Iris pigment epithelial cell (primary cell): Measurements from ENCODE around the gene PER2.

Source experiments
- DNase-seq: peaks from one replicate; pipeline ENCODE4 v3.0.0-alpha.2; 2011; ENCODE audit warnings: low read depth

Gene PER2

DNA sequence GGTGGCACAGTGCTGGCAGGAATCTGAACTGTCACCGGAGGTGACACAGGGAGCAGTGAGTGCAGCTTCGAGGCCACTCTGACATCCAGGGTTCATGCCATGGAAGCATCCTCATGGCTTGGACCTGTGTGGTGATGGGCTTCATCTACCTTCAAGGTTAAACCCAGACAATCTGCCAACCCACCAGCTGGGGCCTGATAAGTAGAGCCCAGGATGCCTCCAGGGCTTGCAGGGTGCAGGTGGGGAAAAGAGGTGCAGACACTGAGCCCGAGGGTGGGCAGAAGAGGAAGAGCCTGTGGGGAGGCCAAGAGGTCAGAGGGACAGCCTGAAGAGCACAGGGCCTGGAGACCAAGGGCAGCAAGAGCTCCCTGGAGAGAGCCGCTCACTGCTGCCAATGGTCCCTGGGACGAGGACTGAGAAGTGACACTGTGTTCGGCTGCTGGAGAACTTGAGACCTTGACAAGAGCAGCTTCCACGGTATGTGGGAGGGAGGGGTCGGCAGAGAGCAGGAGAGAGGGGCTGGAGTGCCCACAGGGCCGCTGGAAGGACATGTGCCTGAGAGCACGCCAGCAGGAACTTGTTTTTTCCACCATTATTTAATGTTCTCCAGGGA is 40.5 kb downstream of the PER2 start:
- no peak for DNase-seq

DNA sequence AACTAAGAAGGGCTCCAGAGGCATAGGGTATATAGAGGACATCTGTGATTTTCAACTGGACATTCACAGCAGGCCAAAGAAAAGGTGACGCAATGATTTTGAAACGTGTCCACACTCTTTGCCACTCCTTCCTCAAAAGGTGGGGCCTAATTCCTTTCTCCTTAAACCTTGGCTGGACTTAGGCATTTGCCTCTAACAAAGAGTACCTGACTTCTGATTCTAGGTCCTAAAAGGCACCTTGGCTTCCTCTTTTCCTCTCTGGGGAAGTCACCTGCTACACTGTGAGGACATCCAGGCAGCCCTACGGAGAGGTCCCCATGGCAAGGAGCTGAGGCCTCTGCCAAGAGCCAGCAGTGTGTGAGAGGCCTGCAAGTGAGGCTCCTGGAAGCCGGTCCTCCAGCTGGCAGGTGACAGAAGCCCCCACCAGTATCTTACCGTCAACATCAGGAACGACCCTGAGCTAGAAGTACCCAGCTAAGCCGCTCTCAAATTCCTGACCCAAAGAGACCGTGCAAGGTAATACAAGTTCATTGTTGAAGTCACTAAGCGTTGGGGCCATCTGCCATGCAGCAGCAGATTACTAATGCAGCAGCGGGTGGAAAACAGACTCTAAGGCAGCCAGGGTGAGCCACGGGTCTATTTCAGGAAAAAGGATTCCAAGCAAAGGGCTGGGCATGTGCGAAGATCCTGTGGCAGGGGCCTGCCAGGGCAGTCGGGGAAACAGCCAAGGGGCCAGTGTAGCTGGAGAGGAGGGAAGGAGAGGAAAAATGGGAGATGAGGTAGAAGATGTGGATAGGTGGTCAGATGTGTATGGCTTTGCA is 41.2 kb downstream of the PER2 start:
- no peak for DNase-seq

DNA sequence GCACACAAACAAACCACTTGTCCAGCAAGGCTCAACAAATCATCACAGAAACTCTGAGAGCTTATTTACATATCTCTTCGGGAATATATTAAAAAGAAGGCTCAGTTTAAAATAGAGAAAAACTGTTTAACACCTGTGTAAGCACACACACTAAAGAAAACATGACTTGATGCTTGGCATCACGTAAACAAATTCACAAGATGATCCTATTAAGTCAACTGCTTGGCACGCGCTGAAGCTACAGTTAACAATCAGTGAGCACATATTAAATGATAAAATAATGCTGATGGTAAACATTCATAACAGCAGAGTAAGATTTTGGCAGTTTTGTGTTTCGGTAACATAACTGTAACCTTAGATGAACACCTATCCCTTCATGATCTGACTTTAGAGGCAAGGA is 44.3 kb downstream of the PER2 start:
- DNase-seq = no peak

DNA sequence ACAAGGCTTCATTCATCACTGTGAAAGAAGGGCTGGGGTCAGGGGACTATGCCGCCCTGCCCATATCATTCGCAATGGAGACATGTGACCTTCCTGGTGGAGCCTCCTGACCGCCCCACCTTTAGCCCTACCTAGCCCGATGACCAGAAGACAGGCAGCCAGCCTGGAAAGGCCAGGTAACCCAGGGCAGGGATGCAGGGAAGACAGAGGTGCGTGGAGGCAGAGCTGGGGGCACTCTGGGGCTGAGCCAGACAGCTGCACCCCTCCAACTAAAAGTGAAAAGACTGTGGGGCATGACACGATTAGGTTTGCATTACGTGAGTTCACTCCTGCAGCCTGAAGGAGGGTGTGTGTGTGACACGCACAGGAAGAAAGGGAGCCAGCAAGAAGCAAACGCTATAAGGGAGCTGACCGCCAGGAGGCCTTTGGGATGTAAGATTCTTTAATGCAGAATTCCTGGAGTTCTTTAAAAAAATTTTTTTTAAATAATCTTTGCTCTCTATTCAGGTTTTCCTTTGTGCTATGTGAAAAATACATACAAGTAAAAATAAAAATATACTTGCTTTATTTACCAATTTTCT is 44.8 kb downstream of the PER2 start:
- no peak for DNase-seq

DNA sequence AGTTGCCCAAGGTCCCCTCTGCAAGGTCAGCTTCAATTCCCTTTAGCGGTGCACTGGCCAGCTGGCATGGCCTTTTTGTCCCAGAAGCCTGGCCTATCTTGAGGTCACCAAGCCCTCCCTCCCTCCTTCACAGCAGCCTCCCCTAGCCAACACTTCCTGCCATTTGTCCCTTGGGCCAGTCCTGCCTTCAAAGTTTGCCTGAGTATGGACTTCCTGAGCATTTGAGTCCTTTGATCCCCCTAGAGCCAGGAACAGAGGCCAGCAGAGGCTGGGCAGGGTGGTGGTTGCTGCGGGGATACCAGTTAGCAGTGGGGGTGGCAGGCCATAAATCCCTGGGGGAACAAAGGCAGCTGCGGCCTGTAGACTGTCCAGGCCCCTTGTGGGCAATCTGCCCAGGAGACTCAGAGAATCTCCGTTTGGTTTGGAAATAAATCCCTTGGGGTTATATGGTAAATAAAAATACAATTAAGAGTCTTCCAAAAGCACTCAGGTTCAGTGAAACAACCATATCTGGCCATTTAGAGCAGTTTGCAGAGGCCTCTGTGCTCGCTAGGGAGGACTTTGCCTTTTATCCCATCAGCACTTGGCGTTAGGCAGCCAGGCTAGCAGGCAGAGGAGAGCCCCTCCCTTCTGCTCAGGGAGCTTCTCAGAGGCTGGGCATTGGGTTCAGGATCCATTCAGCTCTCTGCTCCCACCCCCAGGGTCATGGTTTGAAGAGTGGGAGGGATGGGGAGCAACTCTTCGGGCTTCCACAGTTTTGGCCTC is 45.5 kb downstream of the PER2 start:
- DNase-seq = no peak

DNA sequence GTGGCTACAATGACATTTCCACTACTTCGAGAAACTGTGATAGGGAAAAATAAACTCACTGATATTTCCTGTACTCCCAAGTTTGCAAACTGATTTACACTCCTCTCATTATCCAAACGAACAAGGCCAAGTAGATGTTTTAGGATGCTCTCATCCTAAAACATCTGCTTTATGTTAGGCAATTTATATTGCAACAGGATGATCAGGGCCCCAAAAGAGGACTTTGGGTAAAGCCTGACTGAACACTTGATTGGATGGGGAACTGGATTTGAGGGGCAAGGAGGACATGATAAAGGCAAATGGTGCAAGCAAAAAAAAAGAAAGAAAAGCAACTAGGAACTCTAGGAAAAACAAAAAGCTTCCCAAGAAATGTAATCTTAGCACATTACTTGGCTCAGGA is 46.4 kb downstream of the PER2 start:
- DNase-seq = no peak

DNA sequence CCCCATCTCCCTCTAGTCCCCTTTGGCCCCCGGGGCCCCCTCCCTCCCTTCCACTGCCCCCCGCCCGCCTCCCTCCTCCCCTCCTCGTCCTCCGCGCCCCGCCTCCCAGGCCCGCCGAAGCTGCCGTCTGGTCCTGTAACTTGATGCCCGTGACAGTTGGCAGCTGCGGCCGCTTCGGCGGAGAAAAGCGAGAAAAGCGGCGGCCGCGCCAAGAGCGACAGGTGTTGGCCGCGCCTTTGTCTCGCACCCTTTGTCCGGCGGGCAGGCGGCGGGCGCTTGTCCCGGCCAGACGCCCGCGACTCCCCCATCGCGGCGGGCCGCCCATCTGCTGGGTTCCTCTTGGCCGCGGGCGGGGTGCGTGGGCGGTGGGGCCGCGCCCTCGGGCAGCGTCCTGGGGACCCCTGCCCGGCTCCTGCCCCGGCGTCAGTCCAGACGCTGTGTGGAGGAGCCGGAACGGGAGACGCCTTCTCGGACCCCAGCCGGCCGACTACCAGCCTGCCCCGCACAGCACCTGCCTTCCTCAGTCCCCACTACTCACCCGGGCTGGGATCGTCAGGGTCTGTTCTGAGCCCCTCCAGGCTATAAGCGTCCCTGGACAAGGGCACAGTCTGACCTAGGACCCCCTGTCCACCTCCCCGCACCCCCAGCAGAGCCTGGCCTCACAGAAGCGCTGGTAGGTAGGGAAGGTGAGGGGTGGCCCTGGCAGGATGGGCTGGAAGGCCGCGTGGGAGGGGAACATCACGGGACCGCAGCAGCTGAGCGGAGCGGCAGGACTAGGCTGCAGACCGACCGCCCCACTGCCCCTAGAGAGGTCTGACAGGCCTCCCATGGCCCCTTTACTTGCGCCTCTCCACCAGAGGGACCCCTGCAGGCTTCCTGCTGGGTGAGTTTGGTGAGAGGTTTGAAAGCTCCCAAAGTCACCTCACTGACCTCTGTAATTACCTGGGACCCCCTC is 47.4 kb downstream of the PER2 start:
- DNase-seq = peak; percentile 21

DNA sequence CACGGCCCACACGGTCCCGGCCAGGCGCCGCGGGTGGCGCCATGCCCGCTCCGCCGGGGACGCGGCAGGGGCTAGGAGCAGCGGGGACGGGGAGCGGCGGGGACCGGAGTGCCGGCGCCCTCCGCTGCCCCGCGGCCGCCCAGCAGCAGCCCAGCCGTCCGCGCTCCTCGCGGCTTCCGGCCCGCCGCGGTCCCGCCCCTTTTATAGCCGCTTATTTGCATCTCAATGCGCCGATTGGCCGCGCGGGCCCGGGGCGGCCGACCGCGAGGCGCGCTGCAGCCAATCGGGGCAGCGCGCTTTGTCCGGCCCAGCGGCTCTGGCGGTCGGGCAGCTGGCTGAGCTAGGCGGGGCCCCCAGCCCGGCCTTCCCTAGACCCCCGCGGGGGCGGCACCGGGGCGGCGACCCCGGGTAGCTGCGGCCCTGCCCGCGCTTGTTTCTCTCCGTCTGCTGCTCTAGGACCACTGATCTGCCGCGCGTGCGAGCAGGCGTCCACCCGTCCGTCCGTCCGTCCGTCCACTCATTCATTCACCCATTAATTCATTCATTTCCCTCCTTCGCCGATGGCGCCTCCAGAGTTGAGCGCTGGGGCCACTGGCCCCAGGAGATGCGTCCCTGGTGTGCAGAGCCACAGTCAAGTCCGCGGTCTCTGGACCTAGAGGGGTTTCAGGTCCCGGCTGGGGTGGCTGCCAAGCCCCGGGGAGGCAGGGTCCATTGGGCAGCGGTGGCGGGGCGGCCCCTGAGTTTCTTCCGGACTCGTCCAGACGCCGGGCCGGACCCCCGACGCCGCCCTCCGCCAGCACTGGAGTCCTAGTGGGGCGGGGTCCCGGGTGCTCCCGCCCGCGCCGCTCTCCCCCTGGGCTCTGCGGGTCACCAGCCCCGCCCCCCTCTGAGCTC is 48.3 kb downstream of the PER2 start, which contains the start of gene HES6:
TSS of gene HES6 (minus strand) at position 176 of the 894 bp plus-strand sequence. CDS start at position 43, 133 bp downstream.
- peak; percentile 86 for DNase-seq

DNA sequence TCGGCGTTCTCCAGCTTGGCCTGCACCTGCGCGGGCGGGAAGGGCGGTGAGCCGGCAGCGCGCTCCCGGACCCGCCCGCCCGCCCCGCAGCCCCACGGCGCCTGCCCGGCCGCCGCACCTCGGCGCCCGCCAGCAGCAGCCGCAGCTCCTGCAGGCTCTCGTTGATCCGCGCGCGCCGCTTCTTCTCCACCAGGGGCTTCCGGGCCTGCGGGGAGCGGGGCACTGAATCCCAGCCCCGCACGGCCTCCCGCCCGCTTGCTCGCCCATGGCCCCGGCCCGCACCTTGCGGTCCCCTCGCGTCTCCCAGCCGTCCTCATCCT is 48.9 kb downstream of the PER2 start:
- DNase-seq = no peak

DNA sequence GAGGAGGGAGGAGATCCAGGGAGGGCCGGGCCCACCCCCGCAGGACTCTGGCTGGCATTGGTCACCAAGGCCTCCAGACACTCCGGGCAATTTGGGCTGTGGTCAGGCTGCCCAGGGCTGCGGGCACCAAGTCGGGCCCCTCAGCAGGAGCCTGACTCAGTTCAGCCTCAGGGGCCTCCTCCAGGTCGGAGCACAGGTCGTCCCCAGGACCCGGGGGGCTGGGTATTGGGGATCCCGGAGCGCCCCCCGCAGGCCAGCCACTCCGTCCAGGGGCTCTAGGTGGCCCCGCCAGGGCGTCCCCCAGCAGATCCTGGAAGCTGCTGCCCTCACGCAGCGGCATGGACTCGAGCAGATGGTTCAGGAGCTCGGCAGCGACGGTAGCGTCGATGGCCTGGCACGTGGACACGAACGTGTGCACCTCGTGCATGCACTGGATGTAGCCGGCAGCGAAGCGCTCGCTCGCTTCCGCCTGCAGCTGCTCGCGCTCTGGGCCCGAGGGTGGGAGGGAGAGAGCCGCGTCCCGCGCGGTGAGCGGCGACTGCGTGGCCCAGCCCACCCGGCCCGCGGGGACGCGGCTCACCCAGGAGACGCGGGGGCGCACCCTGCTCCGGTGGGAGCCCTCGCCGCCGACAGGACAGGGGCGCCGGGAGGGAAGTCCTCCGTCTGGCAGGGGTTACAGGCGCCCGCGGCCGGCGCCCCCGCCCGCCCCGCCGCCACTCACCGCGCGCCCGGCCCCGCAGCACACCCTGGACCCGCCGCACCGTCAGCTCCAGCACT is 49.5 kb downstream of the PER2 start:
- DNase-seq = no peak

DNA sequence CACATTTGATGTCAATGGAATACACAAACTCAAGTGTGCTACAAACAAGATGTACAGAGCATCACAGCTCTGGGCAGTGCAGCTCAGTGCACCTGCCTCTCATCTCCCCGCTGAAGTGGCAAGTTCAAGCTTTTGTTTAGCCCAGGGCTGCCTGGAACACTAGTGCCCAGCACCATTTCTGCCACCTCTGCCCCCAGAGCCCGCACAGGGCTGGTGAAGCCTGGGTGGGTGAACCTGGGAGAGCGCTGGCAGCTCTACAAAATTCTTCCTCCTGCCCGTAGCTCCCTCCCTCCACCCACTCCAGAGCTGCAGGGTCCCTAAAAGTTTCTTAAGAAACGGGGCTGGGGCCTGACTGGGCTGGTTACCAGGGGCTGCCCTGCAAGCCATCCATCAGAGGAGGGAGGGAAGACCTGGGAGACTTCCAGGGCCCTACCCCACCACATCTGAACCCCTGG is 50.1 kb downstream of the PER2 start:
- no peak for DNase-seq

DNA sequence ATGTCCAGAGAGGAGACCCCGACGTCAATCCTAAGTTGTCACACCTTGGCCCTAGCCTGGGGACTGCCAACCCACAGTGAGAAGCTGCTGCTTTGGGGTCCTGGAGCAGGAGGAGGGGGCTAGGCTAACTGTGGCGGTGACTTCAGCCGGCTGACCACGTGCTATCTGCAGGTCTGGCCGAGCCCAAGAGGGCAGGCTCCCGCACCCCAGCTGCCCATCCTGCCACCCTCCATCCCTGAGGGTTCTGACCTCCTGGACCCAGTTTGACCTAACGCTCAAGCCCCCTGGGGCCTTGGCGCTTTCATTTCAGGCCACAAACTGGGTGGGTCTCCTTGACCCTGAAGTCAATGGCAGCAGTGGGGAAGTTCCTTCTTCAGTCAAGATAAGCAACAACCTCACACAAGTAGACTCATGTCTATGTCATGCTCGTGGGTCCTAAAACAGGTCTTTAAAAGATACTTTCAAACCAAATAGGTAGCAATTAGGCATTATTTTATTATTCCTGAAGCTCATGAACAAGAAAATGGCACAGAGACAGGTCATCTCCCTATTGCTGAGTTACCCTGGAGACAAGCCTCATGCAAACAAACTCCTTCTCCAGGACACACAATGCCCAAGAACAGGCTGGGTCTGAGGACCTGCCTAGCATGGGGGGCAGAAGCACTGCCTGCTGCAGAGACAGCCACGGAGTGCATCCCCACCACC is 50.8 kb downstream of the PER2 start:
- no peak for DNase-seq

DNA sequence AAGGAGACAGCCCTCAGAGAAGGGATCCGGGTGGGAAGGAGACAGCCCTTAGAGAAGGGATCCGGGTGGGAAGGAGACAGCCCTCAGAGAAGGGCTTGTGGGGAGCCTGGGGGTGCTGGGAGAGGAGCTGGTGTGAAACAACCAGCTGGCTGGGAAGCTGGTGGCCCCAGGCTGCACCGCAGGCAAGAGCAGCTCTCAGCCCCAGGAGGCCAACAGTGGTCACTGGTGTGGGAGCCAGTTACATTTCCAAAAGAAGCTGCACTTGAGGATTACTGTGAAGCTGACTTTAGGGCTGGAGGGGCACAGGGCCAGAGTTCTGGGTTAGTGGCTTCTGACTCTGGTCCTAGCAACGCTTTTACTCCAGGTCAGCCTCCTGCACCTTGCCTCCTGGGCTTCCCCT is 51.8 kb downstream of the PER2 start:
- no peak for DNase-seq

DNA sequence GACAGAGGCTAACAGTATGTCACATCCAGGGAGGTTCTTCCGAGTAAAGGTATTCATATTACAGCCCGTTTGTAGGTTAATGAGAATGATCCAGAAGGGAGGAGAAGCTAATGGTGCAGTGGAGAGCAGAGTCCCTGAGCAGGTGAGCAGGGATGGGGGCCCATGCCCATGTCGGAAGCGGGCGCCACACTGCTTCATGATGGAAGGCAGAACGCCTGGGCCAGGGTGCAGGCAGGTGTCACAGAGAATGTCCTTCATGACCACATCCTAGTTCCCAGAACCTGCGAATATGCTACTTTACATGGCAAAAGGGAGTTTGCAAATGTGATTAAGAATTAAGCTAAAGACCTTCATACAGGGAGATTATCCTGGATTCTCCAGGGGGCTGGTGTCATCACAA is 52.6 kb downstream of the PER2 start:
- DNase-seq = no peak

DNA sequence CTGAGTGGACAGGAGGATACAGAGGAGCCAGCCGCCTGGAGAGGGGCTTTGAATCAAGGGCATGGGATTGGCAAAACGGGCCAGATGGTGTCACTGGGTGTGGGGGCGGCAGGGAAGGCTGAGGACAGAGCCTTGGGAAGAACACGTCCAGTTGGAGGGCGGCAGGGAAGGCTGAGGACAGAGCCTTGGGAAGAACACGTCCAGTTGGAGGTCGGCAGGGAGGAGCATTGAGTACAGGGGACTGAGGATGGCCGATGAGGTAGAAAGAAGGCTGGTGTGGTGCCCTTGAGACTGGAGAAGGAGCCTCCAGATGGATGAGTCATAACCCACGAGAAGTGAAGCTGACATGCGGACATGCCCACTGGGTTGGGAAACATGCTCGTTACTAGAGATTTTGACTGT is 53.1 kb downstream of the PER2 start:
- DNase-seq = peak; percentile 57

DNA sequence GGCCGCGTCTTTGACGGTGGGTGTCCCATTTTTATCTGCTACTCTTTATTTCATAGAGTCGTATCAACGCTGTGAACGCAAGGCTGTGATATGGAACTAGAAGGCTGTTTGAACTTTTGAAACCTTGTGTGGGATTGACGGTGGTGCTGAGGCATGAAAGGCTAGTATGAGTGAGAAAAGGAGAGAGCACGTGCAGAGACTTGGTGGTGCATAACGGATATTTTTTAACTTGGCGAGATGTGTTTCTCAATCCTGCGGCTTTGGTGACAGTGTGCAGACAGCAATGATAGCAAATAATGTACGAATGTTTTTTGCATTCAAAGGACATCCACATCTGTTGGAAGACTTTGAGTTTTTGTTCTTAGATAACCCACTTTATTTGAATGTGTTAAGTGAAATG is 54.8 kb downstream of the PER2 start:
- DNase-seq = no peak

DNA sequence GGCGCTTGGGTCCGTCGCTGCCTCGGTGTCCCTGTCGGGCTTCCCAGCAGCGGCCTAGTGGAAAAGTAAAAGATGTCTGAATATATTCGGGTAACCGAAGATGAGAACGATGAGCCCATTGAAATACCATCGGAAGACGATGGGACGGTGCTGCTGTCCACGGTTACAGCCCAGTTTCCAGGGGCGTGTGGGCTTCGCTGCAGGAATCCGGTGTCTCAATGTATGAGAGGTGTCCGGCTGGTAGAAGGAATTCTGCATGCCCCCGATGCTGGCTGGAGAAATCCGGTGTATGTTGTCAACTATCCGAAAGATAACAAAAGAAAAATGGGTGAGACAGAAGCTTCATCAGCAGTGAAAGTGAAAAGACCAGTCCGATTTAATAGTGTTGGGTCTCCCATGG is 56.6 kb downstream of the PER2 start:
- DNase-seq = no peak

DNA sequence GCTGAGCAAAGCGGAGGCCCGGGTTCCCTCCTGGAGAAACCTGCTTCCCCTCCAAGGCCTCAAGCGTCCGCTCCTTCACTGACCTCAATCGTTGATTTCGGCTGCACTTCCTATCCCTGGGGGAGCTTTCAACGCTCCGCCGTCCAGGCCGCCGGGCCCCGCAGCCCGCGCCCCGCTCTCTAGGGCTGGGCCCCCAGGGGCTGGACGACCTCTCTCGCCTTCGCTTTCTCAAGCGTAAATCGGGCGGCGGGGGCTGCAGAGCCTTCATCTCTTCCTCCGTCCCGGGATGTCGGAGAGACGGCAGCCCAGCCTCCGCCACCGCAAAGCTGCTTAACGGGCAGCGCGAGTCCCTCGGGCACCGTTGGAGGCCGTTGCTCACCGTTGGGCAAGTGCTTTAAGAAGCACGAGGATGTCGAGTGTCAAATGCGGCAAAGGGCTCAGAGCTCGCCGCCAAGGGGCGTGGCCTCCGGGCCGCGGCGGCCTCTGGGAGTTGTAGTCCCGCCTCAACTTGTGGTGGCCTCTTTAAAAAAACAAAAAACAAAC is 57.1 kb downstream of the PER2 start:
- DNase-seq = peak; percentile 70

DNA sequence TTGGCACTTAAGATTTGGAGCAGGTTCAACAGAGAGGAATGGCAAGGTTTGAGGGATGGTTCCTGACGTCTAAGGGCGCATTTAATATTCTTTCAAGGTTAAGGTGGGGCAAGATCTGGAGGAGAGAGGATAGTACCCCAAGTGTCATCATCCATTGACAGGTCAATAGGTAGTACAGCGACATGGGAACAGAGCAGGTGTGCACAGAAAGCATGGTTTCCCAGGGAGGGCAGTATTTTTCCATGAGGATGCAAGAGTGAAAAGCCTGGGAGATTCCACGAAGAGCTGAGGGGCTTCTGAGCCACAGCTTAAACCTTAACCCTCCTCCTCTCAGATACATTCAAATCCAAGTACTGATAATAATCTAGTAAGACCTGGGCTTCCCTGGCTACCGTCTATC is 57.7 kb downstream of the PER2 start:
- DNase-seq = no peak
